Activated CD4-positive, alpha-beta T cell treated with anti-CD3 and anti-CD28 coated beads for 48 hours (primary cell): ENCODE measurements around the gene GAR1.
"Not testable (repeated sequence)": the region's sequence is repeated elsewhere in the genome, so short reads cannot be mapped to it uniquely, and the experiment has no call there.

ENCODE experiments used
- DNase-seq: peaks from one replicate; pipeline ENCODE4 v3.0.0-alpha.2; 2020

GAR1 gene

DNA sequence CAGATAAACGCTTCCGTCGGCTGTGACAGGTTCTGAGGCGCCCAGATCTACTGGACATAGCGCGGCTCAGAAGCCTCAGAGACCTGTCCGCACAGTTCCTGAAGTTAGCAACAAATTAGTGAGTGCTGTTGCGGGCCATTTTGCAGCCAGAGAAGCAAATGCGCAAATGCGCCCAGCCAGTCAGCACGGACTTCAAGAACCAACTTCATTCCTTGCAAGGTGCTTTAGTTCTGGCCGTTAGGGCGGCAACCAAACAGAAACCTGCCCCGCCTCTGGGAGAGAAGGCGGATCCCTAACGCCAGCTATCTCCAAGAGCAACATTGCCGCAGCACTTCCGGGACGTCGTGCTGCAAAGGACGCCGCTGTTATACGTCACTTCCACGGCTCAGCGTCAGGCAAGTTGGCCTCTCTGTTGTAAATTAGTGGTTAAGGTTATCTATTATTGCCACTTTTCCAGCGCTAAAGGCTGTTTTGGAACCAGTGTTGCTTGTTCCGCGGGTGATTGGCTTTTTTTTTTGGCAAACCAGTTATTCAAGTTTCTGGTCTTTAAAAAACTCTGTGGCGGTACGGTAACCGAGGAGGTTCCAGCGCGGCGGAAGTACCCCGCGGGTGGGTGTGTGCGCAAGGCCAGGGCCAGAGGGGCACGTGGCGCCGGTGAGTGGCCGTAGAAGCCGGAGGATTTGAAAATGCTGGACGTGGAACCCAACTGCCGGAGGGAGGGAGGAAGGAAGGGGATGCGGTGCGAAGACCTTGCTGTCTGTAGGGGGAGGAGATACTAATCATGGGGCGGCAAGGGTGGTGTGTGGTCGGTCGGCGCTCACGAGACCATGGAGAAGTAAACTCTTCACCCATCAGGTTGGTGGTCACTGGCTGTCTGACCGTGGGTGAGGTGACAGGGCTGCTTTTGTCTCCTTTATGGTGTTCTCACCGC lies at the start of gene GAR1:
GAR1 (plus strand) TSS at position 612 of the 931 bp plus-strand sequence. CDS start 403 bp downstream, outside the sequence.
- DNase-seq, result peak; percentile 92

DNA sequence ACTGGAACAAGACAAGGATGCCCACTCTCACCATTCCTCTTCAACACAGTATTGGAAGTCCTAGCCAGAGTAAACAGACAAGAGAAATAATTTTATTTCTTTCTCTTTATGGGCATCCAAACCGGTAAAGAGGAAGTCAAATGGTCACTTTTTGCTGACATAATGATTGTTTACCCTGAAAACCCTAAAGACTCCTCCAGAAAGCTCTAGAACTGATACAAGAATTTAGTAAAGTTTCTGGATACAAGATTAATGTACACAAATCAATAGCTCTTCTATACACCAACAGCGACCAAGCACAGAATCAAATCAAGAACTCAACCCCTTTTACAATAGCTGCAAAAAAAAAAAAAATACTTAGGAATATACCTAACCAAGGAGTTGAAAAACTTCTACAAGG lies 33.5 kb upstream of the GAR1 start:
- not testable (repeated sequence) for DNase-seq

DNA sequence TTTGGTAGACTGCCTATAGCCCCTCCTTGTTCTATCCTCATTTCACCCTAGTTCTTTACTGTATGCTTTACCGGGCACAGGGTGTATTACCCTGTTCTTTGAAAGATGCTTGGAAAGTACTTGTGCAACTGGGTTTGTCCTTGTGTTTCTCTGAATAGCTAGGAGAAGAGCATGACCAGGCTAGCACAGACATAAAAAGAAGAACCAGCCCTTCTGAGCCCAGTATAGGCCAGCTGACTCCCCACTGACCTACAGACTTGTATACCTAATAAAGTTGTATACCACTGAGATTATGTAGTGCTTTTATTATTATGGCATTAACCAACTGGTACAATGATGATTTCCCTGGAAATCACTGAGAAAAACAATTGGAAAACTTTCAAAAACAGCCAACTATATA lies 28.7 kb upstream of the GAR1 start:
- no peak for DNase-seq

DNA sequence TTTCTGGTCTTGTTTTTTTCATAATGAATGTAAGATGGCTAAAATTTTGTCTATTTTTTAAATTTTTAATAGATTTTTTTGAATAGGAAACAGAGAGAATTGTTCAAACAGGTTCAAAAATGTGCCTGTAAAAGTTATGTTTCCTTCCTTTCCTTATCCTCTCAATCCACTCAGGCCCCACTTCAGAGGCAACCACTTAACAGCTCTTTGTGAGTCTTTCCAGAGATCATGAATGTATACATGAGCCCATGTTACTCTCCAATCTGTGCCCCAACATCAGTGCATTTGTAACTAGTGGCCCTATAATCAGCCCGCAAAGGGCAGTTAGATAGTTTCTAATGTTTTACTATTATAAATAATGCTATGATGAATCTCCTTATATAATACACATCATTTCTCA lies 27.8 kb upstream of the GAR1 start:
- DNase-seq, result no peak

DNA sequence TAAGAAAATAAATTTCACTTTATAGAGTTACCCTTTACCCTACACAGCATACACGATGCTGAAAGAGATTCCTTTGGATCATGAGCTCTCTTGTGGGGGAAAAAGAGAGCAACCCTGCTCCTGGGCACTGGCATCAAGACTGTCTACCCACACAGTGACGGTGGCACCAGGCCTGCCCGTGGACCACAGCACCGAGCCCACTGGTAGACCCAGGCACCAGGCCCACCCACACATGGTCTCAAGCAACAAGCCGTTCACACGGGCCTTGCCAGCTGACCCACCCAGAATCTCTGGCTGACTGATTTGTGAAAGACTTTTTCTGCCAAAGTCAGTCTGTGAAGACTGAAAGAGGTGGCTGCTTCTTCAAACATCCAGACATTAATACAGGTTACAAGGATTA lies 20.5 kb upstream of the GAR1 start:
- DNase-seq, result no peak

DNA sequence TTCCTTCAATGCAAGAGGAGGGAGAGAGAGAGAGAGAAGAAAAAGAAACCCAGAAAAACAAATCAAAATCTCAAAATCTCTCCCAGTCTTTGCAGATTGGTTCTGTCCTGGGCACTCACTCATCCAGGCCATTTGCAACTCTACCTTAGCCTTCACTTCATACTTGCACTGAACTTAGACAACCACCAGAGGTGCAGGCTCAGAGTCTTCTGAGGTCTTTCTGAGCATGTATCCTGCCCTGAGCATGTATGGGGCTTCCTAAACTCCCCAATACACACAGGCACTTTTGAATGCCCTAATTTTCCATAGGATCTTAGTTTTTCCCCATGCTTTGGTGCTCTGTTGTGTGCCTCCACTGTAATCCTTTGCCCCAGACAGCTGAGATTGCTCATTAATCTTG lies 16.7 kb upstream of the GAR1 start:
- DNase-seq, result no peak

DNA sequence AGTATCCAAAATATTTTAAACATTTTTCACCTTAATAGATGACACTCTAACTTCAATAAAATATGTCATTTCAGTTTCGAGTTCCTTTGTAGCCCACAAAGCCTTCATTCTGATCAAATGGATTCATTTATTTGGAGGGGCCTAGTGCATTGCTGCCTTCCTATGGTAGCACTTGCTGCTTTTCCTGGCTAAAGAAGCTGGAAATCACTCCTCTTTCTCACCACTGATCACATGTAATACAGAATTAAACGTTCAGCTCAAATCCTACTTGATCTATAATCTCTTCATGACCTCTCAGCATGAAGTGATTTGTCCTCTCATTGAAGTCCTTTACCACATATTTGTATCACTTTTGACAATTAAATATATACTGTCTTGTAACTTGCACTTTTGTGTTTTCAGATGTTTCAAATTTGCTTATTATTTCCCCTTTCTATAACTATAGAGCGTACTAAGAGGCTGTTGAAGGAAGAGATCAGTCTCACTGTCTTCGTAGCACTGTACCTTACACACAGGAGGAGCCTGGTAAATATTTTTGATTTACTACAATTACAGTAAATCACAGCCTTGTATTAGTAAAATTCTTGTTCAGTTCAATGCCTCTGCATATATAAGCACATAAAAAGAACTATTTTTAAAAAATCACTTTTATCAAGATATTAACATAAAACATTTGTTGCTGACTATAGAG lies 14.3 kb upstream of the GAR1 start:
- no peak for DNase-seq

DNA sequence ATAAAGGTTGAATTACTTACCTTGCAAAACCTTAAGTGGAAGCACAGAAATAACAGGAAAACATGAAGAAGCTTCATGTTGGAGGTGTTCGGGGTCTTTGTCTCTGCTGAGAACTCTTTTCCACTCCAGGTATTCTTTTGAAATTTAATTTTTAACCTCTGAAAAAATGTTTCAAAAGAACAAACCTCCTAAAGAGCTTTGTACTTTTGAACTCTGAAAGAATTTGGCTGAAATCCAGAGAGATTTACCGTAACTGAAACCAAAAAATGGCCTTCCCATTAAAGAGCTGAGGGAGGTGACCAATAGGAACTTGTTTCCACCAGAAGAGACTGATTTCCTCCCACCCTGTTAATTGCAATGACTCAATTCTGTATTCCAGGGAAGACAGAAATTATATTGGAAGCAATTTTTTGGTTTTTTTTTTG lies 13.7 kb upstream of the GAR1 start, which contains the start of gene CFI:
CFI (minus strand) TSS at position 105 of the 425 bp plus-strand sequence; CDS start at position 77, 28 bp downstream.
- DNase-seq, result no peak

DNA sequence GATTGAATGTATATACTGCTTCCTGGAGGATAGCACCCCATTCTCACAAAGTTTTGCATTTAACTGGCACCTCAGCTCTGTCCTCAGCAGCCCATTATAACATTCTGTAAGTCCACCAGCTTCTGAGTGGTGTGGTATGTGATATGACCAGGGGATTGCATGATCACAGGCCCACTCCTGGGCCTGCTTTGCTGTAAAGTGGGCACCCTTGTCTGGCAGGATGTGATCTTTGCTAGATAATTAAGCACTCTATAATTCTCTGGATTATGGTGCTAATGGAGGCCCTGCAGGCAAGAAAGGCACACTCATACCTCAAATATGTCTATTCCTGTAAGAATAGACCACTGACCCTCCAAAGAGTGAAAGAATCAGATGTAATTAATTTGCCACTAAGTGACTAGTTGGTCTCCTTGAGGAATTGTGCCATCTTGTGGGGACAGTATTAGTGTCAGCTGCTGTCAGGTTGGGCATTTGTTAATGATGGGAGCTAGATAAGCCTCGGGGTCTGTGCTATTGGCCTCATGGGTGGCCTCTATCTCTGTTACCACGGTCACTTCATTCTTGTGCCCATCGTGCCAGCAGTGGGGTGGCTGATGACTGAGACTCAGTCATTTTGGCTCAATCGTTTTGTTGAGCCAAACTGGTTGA lies 11.5 kb upstream of the GAR1 start:
- peak; percentile 17 for DNase-seq

DNA sequence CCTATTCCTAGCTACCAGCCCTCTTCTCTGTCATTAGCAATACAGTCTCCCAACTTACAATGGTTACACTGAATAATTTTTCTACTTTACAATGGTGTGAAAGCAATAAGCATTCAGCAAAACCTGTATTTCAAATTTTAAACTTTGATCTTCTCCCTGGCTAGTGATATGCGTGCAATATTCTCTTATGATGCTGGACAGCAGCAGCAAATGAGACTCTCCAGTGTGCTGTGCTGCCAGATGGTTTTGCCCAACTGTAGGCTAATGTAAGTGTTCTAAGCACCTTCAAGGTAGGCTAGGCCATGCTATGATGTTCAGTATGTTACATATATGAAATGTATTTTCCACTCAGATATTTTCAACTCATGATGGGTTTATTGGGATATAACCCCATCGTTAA lies 5.9 kb upstream of the GAR1 start:
- no peak for DNase-seq

DNA sequence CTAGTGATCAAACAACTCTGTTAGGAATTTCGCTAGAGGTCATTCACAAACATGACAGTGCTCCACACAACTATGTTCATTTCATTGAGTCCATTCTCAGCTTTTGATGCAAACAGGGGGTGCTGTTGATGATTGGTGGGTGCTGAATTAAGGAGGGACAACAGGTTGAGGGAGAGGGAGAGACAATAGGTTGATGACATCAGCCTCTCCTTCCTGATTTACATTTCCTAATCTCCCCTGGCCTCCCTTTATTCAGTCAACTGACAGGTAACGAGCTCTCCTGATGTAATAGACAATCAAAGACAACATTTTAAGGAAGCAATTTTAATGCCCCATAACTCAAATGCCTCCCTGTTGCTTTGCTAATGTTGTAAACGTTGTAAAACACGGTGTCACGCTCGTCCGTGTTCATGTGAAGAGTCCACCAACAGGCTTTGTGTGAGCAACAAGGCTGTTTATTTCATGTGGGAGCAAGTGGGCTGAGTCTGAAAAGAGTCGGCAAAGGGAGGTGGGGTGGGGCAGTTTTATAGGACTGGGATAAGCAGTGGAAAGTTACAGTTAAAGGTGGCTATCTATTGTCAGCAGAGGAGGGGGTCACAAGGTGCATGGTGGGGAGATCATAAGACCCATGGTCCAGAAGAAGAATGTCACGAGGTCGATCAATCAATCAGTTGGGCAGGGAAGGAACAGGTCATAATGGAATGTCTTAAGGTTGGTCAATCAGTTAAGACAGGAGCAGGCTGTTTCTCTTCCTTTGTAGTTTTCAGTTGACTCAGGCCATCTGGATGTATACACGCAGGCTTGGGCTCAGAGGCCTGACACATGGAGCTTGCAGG lies 4.8 kb upstream of the GAR1 start:
- DNase-seq, result no peak

DNA sequence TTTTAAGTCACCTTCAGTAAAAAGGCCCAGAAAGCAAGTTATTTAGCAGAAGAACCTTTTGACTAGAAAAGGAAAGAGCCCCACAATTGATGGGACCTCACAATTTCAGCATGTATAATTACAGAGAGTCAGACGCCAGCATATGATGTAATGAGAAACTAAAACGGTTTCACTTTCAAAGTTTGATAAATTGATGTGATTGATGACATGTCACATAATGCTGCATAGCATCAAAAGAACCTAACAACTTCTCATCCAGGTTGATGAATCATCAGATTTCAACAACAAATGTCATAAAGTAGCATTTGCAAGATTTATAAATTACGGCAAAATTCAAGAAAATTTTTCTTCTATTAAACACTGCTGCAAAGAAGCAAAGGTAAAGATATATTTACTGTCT lies 3.9 kb upstream of the GAR1 start:
- no peak for DNase-seq

DNA sequence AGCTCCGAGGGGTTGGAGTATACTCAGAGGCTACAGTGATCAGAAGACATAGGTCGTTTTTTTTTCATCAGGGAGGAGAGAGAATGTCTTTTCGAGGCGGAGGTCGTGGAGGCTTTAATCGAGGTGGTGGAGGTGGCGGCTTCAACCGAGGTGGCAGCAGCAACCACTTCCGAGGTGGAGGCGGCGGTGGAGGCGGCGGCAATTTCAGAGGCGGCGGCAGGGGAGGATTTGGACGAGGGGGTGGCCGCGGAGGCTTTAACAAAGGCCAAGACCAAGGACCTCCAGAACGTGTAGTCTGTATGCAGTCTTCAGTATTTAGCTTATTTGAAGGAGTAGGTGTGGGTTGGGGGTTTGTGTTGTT lies 500 bp downstream of the GAR1 start:
- DNase-seq, result peak; percentile 60

DNA sequence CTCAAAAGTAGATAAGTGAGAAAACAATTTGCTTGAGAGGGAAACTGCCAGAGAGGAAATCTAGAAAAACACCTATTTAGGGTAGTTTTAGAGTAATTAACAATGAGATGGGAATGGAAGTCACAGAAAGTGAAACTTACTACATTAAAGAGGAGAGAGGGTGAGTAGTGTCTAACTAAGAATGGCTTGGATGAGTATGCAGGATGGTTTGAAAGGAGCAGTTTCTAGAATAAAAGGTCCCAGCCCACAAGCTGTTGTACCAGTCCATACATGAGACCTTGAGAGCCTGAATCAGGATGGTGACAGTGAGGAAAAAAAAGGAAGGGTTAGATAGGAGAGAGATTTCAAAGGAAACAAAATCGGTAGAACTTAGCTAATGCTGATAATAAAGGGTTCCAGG lies 1.3 kb downstream of the GAR1 start:
- DNase-seq, result no peak

DNA sequence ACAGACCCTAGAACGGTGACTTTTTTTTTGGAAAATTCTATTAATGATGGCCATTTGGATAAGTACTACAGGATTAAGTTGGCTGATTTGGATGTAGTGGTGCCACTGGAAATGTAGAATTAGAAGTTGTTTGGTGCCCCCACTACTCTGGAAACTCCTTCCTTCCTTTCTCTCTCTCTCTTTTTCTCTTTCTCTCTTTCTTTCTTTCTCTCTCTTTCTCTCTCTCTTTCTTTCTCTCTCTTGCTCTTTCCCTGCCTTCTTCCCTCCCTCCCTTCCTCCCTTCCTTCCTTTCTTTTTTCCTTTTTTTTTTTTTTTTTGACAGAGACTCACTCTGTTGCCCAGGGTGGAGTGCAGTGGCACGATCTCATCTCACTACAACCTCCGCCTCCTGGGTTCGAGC lies 2.7 kb downstream of the GAR1 start:
- no peak for DNase-seq

DNA sequence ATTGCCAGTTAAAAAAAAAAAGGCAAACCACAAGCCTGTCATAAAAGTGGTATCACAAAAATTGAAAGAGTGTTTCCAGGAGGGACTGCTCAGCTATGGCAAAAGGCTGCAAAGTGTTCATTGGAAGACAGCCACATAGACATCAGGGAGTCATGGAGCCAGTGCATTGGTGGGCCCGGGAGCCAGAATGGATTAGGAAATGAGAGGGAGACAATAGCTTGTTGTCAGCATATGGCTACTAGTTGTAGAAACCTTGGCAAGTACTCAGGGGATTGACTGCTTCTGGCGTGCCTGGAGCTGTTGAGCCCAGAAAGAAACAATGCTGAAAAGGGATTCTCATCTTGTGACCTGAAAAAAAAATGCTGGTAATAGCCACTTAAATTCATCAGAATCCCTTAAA lies 5.0 kb downstream of the GAR1 start:
- no peak for DNase-seq

DNA sequence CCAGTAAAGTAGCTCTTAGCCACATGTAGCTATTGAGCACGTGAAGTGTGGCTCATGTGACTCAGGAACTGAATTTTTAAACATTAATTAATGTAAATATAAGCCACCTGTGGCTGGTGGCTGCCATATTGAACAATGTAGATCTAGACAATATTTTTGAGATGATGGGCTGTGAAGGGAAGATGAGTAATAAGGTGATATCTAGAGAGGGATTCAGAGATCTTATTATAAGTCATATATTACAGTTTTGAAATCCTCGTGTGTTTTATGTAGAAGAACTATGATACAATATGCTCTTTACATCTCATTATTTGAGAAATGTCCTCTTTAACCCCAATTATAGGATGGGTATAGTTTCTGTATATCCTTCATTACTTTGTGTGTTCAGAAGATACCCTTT lies 5.6 kb downstream of the GAR1 start:
- DNase-seq, result no peak

DNA sequence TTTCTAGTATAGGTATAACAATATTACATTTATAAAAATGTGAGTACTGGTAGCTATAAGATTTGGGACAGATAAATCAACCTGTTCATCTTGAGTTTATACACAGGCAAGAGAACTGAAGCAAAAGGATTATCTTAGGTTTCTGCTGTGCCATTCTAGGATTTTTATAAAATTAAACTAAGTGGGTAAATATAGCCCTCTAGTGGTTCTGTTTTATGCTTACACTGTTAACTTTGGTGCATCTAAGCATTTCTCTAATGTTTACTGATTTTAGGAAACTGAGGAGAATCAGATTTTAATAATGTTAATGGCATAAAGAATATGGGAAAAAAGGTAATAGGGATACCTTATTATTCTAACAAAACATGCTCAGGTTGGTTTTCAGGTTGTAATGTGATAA lies 11.2 kb downstream of the GAR1 start:
- DNase-seq, result no peak

DNA sequence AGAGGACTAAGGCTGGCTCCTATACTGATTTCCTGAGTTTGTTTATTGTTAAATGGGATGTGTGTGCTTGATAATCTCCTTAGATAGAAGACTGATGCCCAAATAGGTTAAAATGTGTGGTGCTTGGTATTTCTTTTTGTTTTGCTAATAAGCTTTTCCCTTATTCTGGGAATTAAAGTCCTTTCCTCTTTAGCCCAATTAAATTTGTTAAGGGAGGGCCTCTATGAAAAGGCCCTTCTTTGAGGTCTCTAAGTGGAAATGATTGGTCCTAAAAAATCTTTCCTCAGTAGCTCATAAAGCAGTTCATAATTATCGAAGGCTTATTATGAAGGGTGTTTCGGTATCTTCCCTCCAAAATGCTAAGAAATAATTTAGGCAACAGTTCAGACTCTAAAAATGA lies 12.1 kb downstream of the GAR1 start, which contains the start of gene RRH:
RRH (plus strand) TSS at position 301 of the 400 bp plus-strand sequence; CDS start at position 357, 56 bp downstream.
- DNase-seq, result no peak

DNA sequence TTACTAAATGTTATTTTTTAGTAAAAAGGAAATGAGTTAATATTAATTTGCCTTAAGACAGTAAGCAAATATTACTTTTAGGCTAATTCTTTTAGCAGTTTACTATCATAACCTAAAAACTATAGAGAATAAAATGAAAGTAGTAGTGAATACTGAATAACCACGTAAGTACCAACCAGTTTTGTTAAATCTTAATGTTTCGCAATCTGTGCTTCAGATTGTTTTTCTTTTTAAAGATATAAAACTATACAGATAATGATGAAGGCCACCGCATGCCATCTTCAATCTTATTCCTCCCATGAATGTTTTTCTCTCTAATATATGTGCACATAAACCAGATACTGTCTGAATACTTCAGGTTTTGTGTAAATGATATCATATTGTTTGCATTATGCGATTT lies 18.2 kb downstream of the GAR1 start:
- no peak for DNase-seq

DNA sequence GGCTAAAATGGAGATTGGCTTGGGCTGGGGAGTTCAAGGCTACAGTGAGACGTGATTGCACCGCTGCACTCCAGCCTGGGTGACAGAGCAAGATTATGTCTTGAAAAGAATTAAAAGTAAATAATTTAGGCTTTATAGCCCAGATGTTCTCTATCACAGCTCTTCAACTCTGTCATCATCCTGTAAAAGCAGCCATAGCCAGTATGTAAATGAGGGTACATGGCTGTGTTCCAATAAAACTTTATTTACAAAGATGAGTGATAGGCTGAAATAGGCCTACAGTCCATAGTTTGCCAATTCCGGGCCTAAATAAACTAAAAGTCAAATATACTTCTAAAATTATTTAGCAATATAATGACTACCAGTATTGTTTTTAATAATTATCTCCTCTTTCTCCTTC lies 21.4 kb downstream of the GAR1 start:
- DNase-seq, result no peak

DNA sequence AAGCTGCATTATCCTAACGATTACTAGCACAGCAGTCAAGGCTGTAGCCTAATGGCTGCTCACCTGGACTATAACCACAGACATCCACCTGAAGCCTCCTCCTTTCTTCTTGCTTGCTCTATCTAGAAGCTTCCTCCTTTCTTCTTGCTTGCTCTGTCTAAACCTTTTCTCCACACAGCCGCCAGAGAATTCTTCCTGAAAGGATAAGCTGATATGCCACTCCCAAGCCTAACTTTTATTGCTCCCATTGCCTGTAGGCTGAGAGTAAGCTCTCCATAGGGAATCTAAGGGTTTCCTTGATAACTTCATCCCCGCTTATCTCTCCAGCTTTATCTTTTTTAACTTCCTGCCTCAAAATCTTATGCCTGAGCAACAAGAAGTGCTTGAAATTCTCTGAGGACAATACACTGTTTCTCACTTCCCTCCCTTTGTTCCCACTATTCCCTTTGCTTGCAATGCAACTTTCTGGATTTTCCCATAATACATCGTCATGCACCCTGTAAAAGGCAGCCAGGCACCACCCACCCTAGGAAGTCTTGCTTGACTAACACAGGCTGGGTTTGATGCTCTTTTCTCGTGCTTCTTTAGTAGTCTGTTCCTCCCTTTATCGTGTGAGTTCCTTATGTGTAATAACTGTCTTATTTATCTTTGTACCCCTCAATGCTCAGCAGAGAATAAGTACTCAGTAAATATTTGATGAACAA lies 31.0 kb downstream of the GAR1 start:
- DNase-seq, result no peak
